Smooth muscle cell (in vitro differentiated cells): ENCODE results near the gene RTP5. TPM values are rescaled to one million over a fixed set of nuclear protein-coding genes. Genes with fewer than 3 reads are reported as not detected.

ENCODE experiments used
- DNase-seq: peaks from one replicate; lab custom pipeline; 2025; ENCODE audit not compliant: unreplicated experiment; lab: John Stamatoyannopoulos, UW
- H2AFZ ChIP-seq: fragments of 200-600 bp; sonication (generic); 2 replicates; pipeline ENCODE4 v1.6.0; 2016; ENCODE audit warnings: antibody characterized with exemption, low read depth, mild to moderate bottlenecking
- H3F3A ChIP-seq: fragments of 200-600 bp; sonication (generic); 2 replicates; pipeline ENCODE4 v1.6.0; 2017; ENCODE audit warnings: antibody characterized with exemption, low read depth
- H3K27ac ChIP-seq: fragments of 200-600 bp; sonication (generic); 2 replicates; pipeline ENCODE4 v1.5.1; 2016; ENCODE audit warnings: low read depth, mild to moderate bottlenecking
- H3K27me3 ChIP-seq: fragments of 200-600 bp; sonication (generic); 2 replicates; pipeline ENCODE4 v1.6.1; 2016; ENCODE audit warnings: low read depth, mild to moderate bottlenecking
- H3K36me3 ChIP-seq: fragments of 200-600 bp; sonication (generic); 2 replicates; pipeline ENCODE4 v1.5.1; 2016; ENCODE audit warnings: low read depth
- H3K4me1 ChIP-seq: fragments of 200-600 bp; sonication (generic); 2 replicates; pipeline ENCODE4 v1.5.1; 2016; ENCODE audit warnings: low read depth
- H3K4me2 ChIP-seq: fragments of 200-600 bp; sonication (generic); 2 replicates; pipeline ENCODE4 v1.6.0; 2016; ENCODE audit warnings: mild to moderate bottlenecking
- H3K4me3 ChIP-seq: fragments of 200-600 bp; sonication (generic); 2 replicates; pipeline ENCODE4 v1.5.1; 2016; ENCODE audit warnings: mild to moderate bottlenecking
- H3K79me2 ChIP-seq: fragments of 200-600 bp; sonication (generic); 2 replicates; pipeline ENCODE4 v1.6.0; 2016; ENCODE audit warnings: low read depth, mild to moderate bottlenecking
- H3K9ac ChIP-seq: fragments of 200-600 bp; sonication (generic); 2 replicates; pipeline ENCODE4 v1.6.0; 2016; ENCODE audit warnings: low read depth
- H3K9me3 ChIP-seq: fragments of 200-600 bp; sonication (generic); replicated peaks from 2 replicates; pipeline ENCODE4 v1.5.1; 2016; ENCODE audit warnings: low read depth
- H4K20me1 ChIP-seq: fragments of 200-600 bp; sonication (generic); 2 replicates; pipeline ENCODE4 v1.6.0; 2016; ENCODE audit warnings: low read depth
- CTCF ChIP-seq: fragments of 200-600 bp; sonication (generic); IDR thresholded peaks from 2 replicates; pipeline ENCODE4 v1.5.1; 2017; ENCODE audit warnings: borderline replicate concordance, mild to moderate bottlenecking, antibody characterized with exemption; ENCODE audit not compliant: insufficient read depth, poor library complexity, severe bottlenecking
- WGBS: methylation state at CpG from one replicate; pipeline ENCODE4 v1.1.7; 2016; ENCODE audit warnings: low lambda C conversion rate; 5-methylcytosine and 5-hydroxymethylcytosine counted together
- polyA plus RNA-seq: library from polyadenylated mRNA; unstranded; fragments of >200 nt; fragmentation: Nextera tagmentation; extraction: Ambion mirVana; gene quantifications from 2 replicates; pipeline ENCODE4 v1.2.1, GENCODE V29; 2016
- total RNA-seq: library from RNA; depleted of rRNA; stranded (reverse); fragments of >200 nt; gene quantifications from 2 replicates; pipeline ENCODE4 v1.2.3, GENCODE V29; 2014

RTP5 gene
- total and polyA plus RNA-seq, 2 experiments from 2014 or later, result not detected

GRCh38 chr2:241848761-241849615, 20.5 kb upstream of the RTP5 start:
- no peak for TF ChIP-seq CTCF
- no peaks in the 10 kb centered on the region for H3K27me3 ChIP-seq

GRCh38 chr2:241849616-241850543, 19.6 kb upstream of the RTP5 start:
- DNase-seq, result no peak
- no peaks in the 10 kb centered on the region for H3K9me3 ChIP-seq
- no peaks in the 10 kb centered on the region for H3K27me3 ChIP-seq
- no peak for TF ChIP-seq CTCF
- no peak overlapping the region for H3K9ac ChIP-seq
- H3K36me3 ChIP-seq, result no peaks in the 10 kb centered on the region
- no peaks in the 10 kb centered on the region for H3K79me2 ChIP-seq
- H3K27ac ChIP-seq, result no peak overlapping the region
- no peaks in the 10 kb centered on the region for H3K4me1 ChIP-seq
- H2AFZ ChIP-seq, result no peak overlapping the region
- no peaks in the 10 kb centered on the region for H3F3A ChIP-seq
- no peaks in the 10 kb centered on the region for H4K20me1 ChIP-seq
- no peak overlapping the region for H3K4me2 ChIP-seq
- 86% methylated on average over 14 of the region's 16 CpGs for WGBS
- no peak overlapping the region for H3K4me3 ChIP-seq

More at GRCh38 chr2:241848761-241849615, 20.5 kb upstream of the RTP5 start:
- no peak overlapping the region for H2AFZ ChIP-seq
- no peak overlapping the region for H3K4me2 ChIP-seq
- no peaks in the 10 kb centered on the region for H3F3A ChIP-seq
- no peaks in the 10 kb centered on the region for H3K4me1 ChIP-seq
- WGBS, result 94% methylated on average over 22 of the region's 39 CpGs
- H3K27ac ChIP-seq, result no peak overlapping the region
- no peak overlapping the region for H3K4me3 ChIP-seq
- H3K9ac ChIP-seq, result no peak overlapping the region
- no peaks in the 10 kb centered on the region for H4K20me1 ChIP-seq
- H3K9me3 ChIP-seq, result no peaks in the 10 kb centered on the region
- DNase-seq, result no peak
- no peaks in the 10 kb centered on the region for H3K79me2 ChIP-seq
- no peaks in the 10 kb centered on the region for H3K36me3 ChIP-seq

GRCh38 chr2:241850544-241851324, 18.8 kb upstream of the RTP5 start:
- H4K20me1 ChIP-seq, result no peaks in the 10 kb centered on the region
- no peaks in the 10 kb centered on the region for H3F3A ChIP-seq
- DNase-seq, result no peak
- no peak overlapping the region for H2AFZ ChIP-seq
- 95% methylated on average over 27 of the region's 27 CpGs for WGBS
- H3K36me3 ChIP-seq, result no peaks in the 10 kb centered on the region
- no peaks in the 10 kb centered on the region for H3K79me2 ChIP-seq
- no peak for TF ChIP-seq CTCF
- no peak overlapping the region for H3K4me2 ChIP-seq
- H3K27ac ChIP-seq, result no peak overlapping the region
- no peak overlapping the region for H3K4me3 ChIP-seq
- H3K27me3 ChIP-seq, result no peaks in the 10 kb centered on the region
- no peaks in the 10 kb centered on the region for H3K9me3 ChIP-seq
- no peaks in the 10 kb centered on the region for H3K4me1 ChIP-seq
- no peak overlapping the region for H3K9ac ChIP-seq
